Measurements from ENCODE around the gene AACS.

The AACS gene

GRCh38 chr12:125185740-125186470 is 120.7 kb downstream of the AACS start, which contains the start of gene TMEM132B:
TMEM132B (plus strand) TSS chr12:125186386.
- DNase-seq (ENCODE audit: low read depth in 2 of 2): no peak

DNA sequence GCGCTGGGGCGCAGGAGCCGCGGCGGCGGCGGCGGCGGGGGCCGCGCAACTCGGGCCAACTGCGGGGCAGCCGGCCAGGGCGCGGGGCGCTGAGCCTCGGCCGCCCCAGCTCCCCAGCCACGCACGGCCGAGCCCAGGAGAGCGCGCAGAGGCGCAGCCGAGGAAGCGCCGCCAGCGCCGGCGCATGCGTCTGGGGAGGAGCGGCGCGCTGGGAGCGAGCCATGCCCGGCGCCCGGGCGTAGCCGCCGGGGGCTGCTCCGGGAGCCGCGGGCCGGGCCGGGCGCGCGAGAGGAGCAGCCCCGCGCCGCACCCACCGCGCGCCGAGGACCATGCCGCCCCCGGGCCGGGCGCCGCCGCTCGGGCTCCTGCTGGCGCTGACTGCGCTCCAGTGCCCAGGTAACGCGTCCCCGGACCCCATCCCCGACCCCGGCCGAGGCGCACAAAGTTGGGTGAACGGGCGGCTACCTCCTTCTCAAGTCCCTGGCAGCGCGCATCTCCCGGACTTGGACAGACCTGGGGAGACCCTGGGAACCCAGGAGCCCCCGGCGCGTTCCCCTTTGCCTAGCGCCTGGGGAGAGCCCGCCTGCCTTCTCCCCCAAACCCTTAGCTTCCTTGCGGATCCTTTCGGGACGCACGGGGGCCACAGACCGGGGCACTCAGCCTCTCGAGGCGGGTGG is 121.4 kb downstream of the AACS start:
- DNase-seq (ENCODE audit: low read depth in 2 of 2): no peak

DNA sequence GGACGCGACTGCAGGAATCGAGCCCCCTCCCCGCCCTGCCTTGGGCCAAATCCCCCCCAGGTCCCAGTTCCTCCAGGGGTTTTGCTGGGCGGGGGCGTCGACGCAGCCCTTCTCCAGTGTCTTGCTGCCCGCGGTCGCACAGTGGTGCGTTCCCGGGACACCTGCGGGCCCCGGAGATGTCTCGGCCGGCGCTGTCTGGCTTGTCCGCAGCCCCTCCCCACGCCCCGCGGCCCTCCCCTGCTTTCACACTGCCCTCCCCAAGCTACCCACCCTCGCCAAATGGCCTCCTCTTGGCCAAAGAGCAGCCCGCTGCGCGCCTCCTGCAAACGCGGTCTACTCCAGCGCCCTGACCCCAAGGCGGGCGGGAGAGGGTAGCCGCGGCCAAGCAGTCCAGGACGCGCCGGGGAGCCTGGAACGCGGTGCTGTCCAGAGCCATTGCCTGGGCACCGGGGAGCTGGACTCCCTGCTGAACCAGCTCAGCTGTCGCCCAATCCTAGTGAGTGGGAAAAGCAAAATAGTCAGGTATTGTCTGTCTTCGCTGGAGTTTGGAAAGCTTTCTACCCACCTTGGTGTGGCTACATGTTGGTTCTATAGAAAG is 122.0 kb downstream of the AACS start:
- DNase-seq (ENCODE audit: low read depth in 2 of 2): no peak

DNA sequence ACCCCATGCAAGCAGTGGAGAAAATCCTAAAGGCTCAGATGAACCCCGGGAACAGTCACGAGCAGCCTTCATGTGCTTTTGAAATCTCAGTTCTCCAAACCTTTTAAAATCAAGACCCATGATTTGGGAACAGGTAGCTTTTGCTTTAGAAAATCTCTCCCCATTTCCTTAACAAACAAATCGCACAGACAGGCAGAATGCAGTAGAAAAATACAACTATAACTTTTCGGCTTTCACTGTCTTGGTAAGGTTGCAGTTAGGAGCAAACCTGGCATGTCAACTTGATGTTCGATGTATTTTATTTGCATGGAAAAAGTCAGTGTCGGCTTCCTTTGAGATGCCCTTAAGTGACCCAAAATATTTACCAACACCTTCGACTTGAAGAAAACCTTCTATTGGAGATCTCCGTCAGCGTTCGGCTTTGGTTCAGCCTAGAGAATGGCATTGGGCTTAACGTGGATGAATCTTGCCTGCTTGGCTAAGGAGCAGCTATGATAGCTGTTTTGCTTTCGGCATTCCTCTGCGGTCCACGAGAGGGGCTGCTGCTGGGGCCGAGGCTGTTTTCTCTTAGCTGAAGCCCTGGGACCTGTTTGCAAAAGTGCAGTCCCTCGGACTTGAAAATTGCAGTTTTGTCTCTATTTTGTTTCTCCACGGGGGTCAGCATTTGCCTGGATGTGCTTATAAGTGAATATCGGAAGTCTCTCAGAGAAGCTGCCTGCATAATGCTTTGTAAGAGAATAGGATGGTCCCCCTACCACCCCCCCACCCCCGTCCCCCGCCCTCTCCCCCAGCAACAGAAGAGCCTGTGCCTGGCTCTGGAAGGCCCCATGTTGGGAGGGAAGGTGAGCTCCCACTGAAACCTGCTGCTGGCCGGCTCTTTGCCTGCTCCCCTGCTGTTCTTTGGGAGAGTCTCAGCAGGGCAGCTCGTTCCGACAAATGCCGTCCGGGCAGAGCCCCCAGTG is 122.8 kb downstream of the AACS start:
- DNase-seq (ENCODE audit: low read depth in 2 of 2): no peak

GRCh38 chr12:125189015-125189414 is 123.8 kb downstream of the AACS start:
- no peak for DNase-seq (ENCODE audit: low read depth in 2 of 2)

GRCh38 chr12:125189502-125189901 is 124.3 kb downstream of the AACS start:
- DNase-seq (ENCODE audit: low read depth in 2 of 2): no peak

GRCh38 chr12:125191361-125192087 is 126.3 kb downstream of the AACS start:
- DNase-seq (ENCODE audit: low read depth in 2 of 2): no peak

DNA sequence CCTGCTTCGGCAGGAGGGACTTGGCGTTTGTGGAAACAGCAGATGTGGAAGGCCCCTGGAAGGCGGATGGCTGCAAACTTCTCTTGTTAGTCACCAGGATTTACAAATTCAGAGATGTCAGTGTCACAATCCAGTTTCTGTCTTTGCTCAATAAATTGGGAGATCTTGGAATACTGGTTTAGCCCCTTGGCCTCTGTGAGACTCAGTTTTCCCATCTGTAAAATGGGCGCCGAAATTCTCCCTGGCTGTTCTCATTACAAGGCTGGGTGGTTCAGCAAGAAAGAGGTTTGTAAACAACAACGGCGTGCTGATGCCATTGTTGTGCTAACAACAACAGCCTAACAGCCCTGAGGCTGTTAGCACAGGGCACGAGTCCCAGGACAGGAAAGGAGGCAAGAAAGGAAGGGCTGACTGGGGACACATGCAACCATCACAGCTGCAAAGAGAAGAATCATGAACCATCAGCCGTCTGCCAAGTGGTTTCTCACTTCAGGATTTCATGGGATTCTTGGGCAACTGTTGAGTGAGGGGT is 127.5 kb downstream of the AACS start:
- DNase-seq (ENCODE audit: low read depth in 2 of 2): no peak
